ENCODE measurements around the gene EEPD1. TPM values are rescaled to one million over a fixed set of nuclear protein-coding genes. Genes with fewer than 3 reads are reported as not detected.

The EEPD1 gene
- polyA plus RNA-seq, 3 donors from 2014 or later = 1.3 to 4.4 (median 2.1) TPM

DNA sequence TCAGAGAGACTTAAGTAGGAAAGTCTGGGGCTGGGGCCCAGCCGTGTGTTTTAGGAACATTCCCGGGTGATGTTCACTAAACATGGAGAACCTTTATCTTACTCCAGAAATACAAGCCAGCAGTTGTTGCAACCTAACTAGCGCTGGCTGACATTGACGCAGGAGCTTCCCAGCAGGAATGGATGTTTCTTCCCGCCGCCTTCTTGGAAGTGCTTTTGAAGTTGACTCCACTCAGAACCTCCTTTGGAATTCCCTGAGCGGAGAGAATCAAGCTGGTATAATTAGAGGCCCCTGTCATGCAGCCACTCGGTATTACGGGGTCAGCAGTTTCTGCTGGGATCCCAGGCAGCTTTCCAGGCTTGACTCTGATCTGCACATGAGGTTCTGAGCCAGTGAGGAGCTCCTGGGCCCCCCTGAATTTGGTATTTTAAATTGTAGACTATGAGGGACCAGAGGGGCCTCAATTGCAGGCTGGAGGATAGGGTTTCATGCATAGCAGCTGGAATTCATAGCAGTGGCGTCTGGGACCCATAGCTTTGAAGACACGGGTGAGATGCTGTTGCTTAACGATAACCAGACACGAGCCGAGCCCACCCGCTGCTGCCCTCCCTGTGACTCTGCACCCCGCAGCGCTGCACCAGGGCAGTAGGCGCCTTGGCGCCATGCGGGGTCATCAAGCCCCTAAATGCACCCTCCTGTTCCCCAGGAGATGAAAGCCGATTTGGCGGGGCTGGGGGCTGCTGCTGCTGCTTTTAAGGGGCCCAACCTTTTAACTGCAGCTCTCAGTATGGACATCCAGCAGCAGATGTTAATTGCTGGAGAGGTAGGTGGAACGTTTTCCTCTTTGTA is 61.8 kb downstream of the EEPD1 start:
- Mint-ChIP-seq H3K27me3 (ENCODE audit: low read depth in 3 of 3) (peaks cover 0 to 15% (median 3%) of the 10 kb centered on the region in 3 donors), H3K4me1 (no peaks in the 10 kb centered on the region), H3K27ac (no peak overlapping the region), H3K4me3 (no peak overlapping the region), H3K36me3 (no peaks in the 10 kb centered on the region), H3K9me3 (peaks cover 0 to 1% (median 0%) of the 10 kb centered on the region in 6 donors)
- DNase-seq = no peak

- Mint-ChIP-seq H3K4me1 (no peaks in the 10 kb centered on the region), H3K9me3 (peaks cover 0 to 1% (median 0%) of the 10 kb centered on the region in 6 donors), H3K36me3 (no peaks in the 10 kb centered on the region), H3K4me3 (no peak overlapping the region), H3K27me3 (ENCODE audit: low read depth in 3 of 3) (peaks cover 0 to 15% (median 2%) of the 10 kb centered on the region in 3 donors), H3K27ac (no peak overlapping the region)
- no peak for DNase-seq
Observed at GRCh38 chr7:36215457-36215765, 62.4 kb downstream of the EEPD1 start.

DNA sequence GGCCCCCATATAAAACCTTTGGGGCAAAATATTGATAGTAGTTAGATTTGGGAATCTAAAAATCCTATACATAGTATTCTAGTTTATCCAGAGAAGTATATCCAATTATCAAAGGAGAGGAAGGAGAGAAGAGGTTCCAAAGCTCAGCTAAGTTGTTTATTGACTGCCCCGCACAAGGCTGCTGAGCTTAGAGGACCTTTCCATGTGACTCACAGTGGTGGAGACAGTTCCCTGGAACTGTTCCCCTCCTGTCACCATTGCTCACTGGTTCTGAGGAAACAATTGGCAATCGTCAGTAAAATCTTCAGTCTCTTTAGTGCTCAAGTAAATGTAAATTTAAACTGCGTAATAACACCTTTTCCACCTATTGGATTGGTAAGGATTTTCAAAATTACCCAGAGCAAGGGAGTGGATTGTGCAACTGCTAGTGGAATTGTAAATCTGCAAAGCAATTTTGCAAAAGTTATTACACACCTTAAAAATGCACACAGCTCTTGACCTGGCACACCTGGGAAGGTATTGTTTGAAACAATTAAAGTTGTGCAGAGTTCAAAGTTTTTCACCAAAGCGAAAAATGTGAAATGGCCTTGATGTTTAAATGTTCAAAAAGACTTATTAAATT is 63.1 kb downstream of the EEPD1 start:
- H3K36me3 Mint-ChIP-seq = no peaks in the 10 kb centered on the region

DNA sequence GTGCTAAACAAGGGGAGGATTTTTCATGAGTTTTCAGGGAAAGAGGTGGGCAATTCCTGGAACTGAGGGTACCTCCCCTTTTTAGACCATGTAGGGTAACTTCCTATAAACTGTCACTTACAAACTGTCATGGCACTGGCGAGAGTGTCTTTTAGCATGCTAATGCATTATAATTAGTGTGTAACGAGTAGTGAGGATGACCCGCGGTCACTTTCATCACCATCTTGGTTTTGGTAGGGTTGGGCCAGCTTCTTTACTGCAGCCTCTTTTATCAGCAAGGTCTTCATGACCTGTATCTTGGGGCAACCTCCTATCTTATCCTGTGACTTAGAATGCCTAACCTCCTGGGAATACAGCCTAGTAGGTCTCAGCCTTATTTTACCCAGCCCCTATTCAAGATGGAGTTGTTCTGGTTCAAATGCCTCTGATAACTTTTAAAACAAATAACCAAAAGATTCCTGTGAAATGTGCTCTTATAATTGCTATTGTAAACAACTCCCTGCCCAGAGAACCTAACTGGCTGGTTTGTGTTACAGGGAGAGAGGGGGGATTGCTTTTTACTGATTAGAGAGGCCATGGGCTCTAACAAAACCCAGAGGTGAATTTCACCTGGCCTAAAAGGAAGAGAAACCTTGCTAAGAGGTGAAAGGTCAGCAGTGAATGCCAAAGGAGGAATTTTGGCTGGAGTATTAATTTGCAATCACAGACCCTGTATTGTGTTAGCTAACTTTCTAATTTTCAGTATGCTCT is 64.3 kb downstream of the EEPD1 start:
- no peaks in the 10 kb centered on the region for H3K4me1 Mint-ChIP-seq
- no peak overlapping the region for H3K27ac Mint-ChIP-seq
- DNase-seq = no peak
- peaks cover 0 to 1% (median 0%) of the 10 kb centered on the region in 6 donors for H3K9me3 Mint-ChIP-seq
- peaks cover 0 to 8% (median 1%) of the 10 kb centered on the region in 3 donors for H3K27me3 Mint-ChIP-seq (ENCODE audit: low read depth in 3 of 3)
- no peaks in the 10 kb centered on the region for H3K36me3 Mint-ChIP-seq
- H3K4me3 Mint-ChIP-seq = no peak overlapping the region

More for the DNA sequence above, 63.1 kb downstream of the EEPD1 start:
- H3K4me3 Mint-ChIP-seq = no peak overlapping the region
- no peak for DNase-seq
- H3K4me1 Mint-ChIP-seq = no peaks in the 10 kb centered on the region
- no peak overlapping the region for H3K27ac Mint-ChIP-seq
- peaks cover 0 to 1% (median 0%) of the 10 kb centered on the region in 6 donors for H3K9me3 Mint-ChIP-seq
- H3K27me3 Mint-ChIP-seq (ENCODE audit: low read depth in 3 of 3) = peaks cover 0 to 13% (median 1%) of the 10 kb centered on the region in 3 donors

DNA sequence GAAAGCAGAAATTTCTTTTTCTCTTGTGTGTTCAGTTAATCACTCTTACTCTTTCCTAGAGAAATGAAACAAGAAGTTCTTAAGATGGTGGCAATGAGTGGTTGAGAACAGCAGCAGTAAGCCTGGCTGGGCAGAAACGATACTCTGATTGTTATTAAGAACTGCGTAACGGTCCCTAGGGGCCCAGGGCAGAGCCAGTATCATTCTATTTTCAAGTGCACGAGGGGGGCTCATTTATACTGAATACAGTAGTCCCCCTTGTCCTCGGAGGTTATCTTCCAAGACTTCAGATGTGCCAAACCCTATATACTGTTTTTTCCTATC is 64.9 kb downstream of the EEPD1 start:
- Mint-ChIP-seq H3K9me3 (peaks cover 0 to 1% (median 0%) of the 10 kb centered on the region in 6 donors), H3K36me3 (no peaks in the 10 kb centered on the region), H3K27me3 (ENCODE audit: low read depth in 3 of 3) (peaks cover 0 to 8% (median 3%) of the 10 kb centered on the region in 3 donors), H3K4me1 (no peaks in the 10 kb centered on the region), H3K27ac (no peak overlapping the region), H3K4me3 (no peak overlapping the region)
- no peak for DNase-seq

DNA sequence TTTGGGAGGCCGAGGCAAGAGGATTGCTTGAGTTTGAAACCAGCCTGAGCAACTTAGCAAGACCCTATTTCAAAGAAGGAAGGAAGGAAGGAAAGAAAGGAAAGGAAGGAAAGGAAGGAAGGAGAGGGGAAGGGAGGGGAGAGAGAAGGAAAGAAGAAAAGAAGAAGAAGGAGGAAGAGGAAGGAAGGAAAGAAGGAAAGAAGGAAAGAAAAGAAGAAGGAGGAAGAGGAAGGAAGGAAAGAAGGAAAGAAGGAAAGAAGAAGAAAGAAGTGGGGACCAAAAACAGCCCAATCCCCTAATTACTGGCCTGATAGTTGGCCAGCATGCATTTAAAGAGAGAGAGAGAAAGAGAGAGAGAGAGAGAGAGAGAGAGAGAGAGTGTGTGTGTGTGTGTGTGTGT is 66.4 kb downstream of the EEPD1 start:
- Mint-ChIP-seq H3K36me3 (no peaks in the 10 kb centered on the region), H3K4me3 (no peak overlapping the region), H3K4me1 (no peaks in the 10 kb centered on the region), H3K27ac (no peak overlapping the region), H3K27me3 (ENCODE audit: low read depth in 3 of 3) (peaks cover 0 to 8% (median 3%) of the 10 kb centered on the region in 3 donors), H3K9me3 (peaks cover 0 to 1% (median 0%) of the 10 kb centered on the region in 6 donors)
- DNase-seq = no peak

GRCh38 chr7:36223851-36224250 is 70.8 kb downstream of the EEPD1 start:
- Mint-ChIP-seq H3K36me3 (no peaks in the 10 kb centered on the region), H3K27ac (no peak overlapping the region), H3K9me3 (no peaks in the 10 kb centered on the region), H3K4me1 (no peaks in the 10 kb centered on the region), H3K4me3 (no peak overlapping the region), H3K27me3 (ENCODE audit: low read depth in 3 of 3) (peaks cover 0 to 4% (median 3%) of the 10 kb centered on the region in 3 donors)
- DNase-seq = no peak

GRCh38 chr7:36224934-36225858 is 72.1 kb downstream of the EEPD1 start:
- Mint-ChIP-seq H3K36me3 (no peaks in the 10 kb centered on the region), H3K4me1 (no peaks in the 10 kb centered on the region), H3K27ac (no peak overlapping the region), H3K4me3 (no peak overlapping the region), H3K9me3 (no peaks in the 10 kb centered on the region), H3K27me3 (ENCODE audit: low read depth in 3 of 3) (peaks cover 0 to 3% (median 2%) of the 10 kb centered on the region in 3 donors)
- no peak for DNase-seq

GRCh38 chr7:36226151-36226550 is 73.1 kb downstream of the EEPD1 start:
- H3K27me3 Mint-ChIP-seq (ENCODE audit: low read depth in 3 of 3) = peaks cover 0 to 3% (median 2%) of the 10 kb centered on the region in 3 donors
- H3K9me3 Mint-ChIP-seq = no peaks in the 10 kb centered on the region
- no peak overlapping the region for H3K27ac Mint-ChIP-seq
- no peaks in the 10 kb centered on the region for H3K36me3 Mint-ChIP-seq
- no peak for DNase-seq
- no peak overlapping the region for H3K4me3 Mint-ChIP-seq
- H3K4me1 Mint-ChIP-seq = no peaks in the 10 kb centered on the region

DNA sequence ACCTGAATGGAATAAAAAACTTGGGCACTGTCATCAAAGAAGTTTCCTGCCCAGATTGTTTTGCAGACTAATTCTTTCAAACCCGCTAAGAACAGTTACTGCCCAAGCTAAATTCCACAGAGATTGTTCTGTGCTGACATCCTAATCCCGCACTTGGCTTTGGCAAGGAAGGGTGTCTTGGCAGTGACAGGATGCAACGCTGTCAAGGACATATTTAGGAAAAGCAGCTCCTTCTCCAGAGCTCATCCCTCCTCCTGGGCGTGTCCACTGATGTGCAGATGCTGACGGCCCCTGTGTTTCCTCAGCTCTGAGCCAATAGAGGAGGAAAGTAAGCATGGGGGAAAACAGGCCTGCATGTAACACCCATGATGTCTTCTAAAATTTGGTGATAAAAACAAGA is 74.2 kb downstream of the EEPD1 start:
- Mint-ChIP-seq H3K4me3 (no peak overlapping the region), H3K36me3 (no peaks in the 10 kb centered on the region), H3K27me3 (ENCODE audit: low read depth in 3 of 3) (peaks cover 0 to 3% (median 2%) of the 10 kb centered on the region in 3 donors), H3K27ac (no peak overlapping the region), H3K4me1 (no peaks in the 10 kb centered on the region), H3K9me3 (no peaks in the 10 kb centered on the region)
- DNase-seq = no peak

DNA sequence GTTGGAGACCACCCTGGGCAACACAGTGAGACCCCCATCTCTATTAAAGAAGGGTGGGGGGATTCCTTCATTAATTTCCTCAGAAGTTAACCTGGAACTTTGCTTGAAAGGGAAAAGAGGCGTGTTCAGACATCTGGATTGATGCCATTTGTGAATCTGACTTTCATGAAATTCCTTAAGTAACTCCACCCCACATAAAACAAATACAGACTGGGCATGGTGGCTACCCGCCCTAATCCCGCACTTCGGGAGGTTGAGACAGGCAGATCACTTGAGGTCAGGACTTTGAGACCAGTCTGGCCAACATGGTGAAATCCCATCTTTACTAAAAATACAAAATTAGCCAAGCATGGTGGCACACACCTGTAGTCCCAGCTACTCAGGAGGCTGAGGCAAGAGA is 75.0 kb downstream of the EEPD1 start:
- H3K4me3 Mint-ChIP-seq = no peak overlapping the region
- DNase-seq = no peak
- peaks cover 0 to 3% (median 0%) of the 10 kb centered on the region in 3 donors for H3K27me3 Mint-ChIP-seq (ENCODE audit: low read depth in 3 of 3)
- H3K9me3 Mint-ChIP-seq = no peaks in the 10 kb centered on the region
- H3K36me3 Mint-ChIP-seq = no peaks in the 10 kb centered on the region
- H3K27ac Mint-ChIP-seq = no peak overlapping the region
- H3K4me1 Mint-ChIP-seq = no peaks in the 10 kb centered on the region

GRCh38 chr7:36231406-36231805 is 78.4 kb downstream of the EEPD1 start:
- Mint-ChIP-seq H3K4me1 (no peaks in the 10 kb centered on the region), H3K36me3 (no peaks in the 10 kb centered on the region), H3K9me3 (no peaks in the 10 kb centered on the region), H3K27me3 (ENCODE audit: low read depth in 3 of 3) (peaks cover 0 to 3% (median 0%) of the 10 kb centered on the region in 3 donors), H3K27ac (no peak overlapping the region), H3K4me3 (no peak overlapping the region)
- no peak for DNase-seq

GRCh38 chr7:36232555-36232954 is 79.5 kb downstream of the EEPD1 start:
- Mint-ChIP-seq H3K27ac (peak overlapping the region in 1 of 6 donors; percentile 1), H3K4me3 (no peak overlapping the region), H3K9me3 (no peaks in the 10 kb centered on the region), H3K4me1 (no peaks in the 10 kb centered on the region), H3K27me3 (ENCODE audit: low read depth in 3 of 3) (peaks cover 0 to 3% (median 0%) of the 10 kb centered on the region in 3 donors), H3K36me3 (no peaks in the 10 kb centered on the region)
- DNase-seq = no peak
